Gastrocnemius medialis (tissue), 4 donors: Measurements from ENCODE around the gene PHLDB2.

Source experiments
- POLR2A ChIP-seq, 2 donors: fragments of 450-650 bp; IDR thresholded peaks; one replicate each; pipeline ENCODE4 v1.6.1; 2017; ENCODE audit warnings: antibody characterized with exemption in 2 of 2, mild to moderate bottlenecking in 2 of 2, moderate library complexity in 2 of 2
- TF ChIP-seq, protein P1 (sequence below), 5 experiments: fragments of 450-650 bp in 3 of 5; fragments of 200-600 bp in 2 of 5; sonication (generic) in 2 of 5; IDR thresholded peaks in 4 of 5; conservative IDR thresholded peaks in 1 of 5; 1 replicate in 4 of 5; 2 replicates in 1 of 5; pipeline ENCODE4 v1.5.1; 2016 to 2019; ENCODE audit warnings: antibody characterized with exemption in 5 of 5, mild to moderate bottlenecking in 3 of 5, moderate library complexity in 3 of 5

DNA sequence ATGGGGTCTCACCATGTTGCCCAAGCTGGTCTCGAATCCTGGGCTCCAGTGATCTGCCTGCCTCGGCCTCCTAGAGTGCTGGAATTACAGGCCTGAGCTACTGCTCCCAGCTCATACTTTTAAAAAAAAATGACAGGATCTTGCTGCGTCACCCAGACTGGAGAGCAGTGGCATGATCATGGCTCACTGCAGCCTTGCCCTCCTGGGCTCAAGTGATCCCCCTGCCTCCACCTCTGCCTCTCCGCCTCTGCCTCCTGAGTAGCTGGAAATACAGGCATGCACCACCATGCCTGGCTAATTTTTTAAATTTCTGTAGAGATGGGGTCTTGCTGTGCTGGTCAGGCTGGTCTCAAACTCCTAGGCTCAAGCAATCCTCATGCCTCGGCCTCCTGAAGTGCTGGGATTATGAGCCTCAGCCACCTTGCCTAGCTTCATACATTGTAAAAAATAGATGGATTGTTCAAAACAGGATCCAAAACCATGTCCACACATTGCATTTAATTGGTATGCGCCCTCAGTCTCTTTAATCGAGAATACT, 8.9 kb downstream of the PHLDB2 start:
- TF ChIP-seq, protein P1, sequence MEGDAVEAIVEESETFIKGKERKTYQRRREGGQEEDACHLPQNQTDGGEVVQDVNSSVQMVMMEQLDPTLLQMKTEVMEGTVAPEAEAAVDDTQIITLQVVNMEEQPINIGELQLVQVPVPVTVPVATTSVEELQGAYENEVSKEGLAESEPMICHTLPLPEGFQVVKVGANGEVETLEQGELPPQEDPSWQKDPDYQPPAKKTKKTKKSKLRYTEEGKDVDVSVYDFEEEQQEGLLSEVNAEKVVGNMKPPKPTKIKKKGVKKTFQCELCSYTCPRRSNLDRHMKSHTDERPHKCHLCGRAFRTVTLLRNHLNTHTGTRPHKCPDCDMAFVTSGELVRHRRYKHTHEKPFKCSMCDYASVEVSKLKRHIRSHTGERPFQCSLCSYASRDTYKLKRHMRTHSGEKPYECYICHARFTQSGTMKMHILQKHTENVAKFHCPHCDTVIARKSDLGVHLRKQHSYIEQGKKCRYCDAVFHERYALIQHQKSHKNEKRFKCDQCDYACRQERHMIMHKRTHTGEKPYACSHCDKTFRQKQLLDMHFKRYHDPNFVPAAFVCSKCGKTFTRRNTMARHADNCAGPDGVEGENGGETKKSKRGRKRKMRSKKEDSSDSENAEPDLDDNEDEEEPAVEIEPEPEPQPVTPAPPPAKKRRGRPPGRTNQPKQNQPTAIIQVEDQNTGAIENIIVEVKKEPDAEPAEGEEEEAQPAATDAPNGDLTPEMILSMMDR (IDR thresholded peaks at IDR 0.05 in 4 of 5, conservative IDR thresholded peaks at IDR 0.05 in 1 of 5), result no peak
- TF ChIP-seq POLR2A (IDR thresholded peaks at IDR 0.05), result no peak
